Large intestine (tissue), 3 donors: Measurements from ENCODE around the gene LAMA5. TPM values are rescaled to one million over a fixed set of nuclear protein-coding genes. Genes with fewer than 3 reads are reported as not detected.

Experiments used
- DNase-seq, 2 donors: peaks; one replicate each; pipeline versions ENCODE4 v3.0.0 to v3.0.0-alpha.2; 2013
- H3K27ac ChIP-seq: one replicate; pipeline ENCODE4 v1.5.1; 2013; ENCODE audit warnings: low read length
- H3K27me3 ChIP-seq: 2 replicates; pipeline ENCODE4 v1.6.1; 2013; ENCODE audit warnings: low read length; ENCODE audit not compliant: control insufficient read depth, insufficient read depth
- H3K36me3 ChIP-seq: 2 replicates; pipeline ENCODE4 v1.6.1; 2013; ENCODE audit warnings: low read length; ENCODE audit not compliant: control insufficient read depth, insufficient read depth
- H3K4me1 ChIP-seq: one replicate; pipeline ENCODE4 v1.6.1; 2013; ENCODE audit warnings: low read length; ENCODE audit not compliant: control insufficient read depth, insufficient read depth
- H3K4me3 ChIP-seq: one replicate; pipeline ENCODE4 v1.5.1; 2013; ENCODE audit warnings: low read length
- H3K9me3 ChIP-seq: one replicate; pipeline ENCODE4 v1.6.1; 2013; ENCODE audit warnings: mild to moderate bottlenecking, low read depth, low read length, moderate library complexity; ENCODE audit not compliant: control insufficient read depth
- WGBS: methylation state at CpG from one replicate; pipeline ENCODE4 v1.1.5; 2013; ENCODE audit warnings: low lambda C conversion rate; ENCODE audit not compliant: insufficient coverage; 5-methylcytosine and 5-hydroxymethylcytosine counted together
- polyA plus RNA-seq: library from polyadenylated mRNA; unstranded; fragments of 120-200 nt; gene quantifications from one replicate; pipeline ENCODE4 v1.2.1, GENCODE V29; 2013

The LAMA5 gene
- polyA plus RNA-seq, 1 donor: 92.1 TPM

DNA sequence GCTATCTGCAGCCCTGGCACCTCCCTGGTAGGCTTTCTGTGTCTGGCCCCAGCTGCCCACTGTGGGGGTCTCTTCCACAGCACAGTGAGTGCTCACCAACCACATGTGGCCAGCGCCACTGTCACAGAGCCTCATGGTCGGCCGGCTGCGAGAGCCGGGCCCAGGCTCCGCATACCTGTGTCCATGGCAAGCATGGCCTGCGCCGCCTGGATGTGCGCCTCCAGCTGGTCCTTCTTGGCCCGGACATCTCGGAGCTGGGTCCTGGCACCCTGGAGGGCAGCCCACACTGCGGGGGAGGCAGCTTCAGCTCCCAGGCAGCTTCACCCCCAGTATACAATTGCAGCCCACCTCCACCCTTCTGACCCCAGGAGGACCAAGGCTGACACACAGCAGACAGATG lies 51.3 kb downstream of the LAMA5 start:
- no peak overlapping the region for H3K4me3 ChIP-seq
- DNase-seq: no peak
- peaks cover 3% of the 10 kb centered on the region for H3K9me3 ChIP-seq
- no peak overlapping the region for H3K27ac ChIP-seq
- no CpG with 5 or more reads among the region's 12 CpGs for WGBS
- no peaks in the 10 kb centered on the region for H3K4me1 ChIP-seq
- H3K27me3 ChIP-seq: no peaks in the 10 kb centered on the region
- H3K36me3 ChIP-seq: peaks cover 59% of the 10 kb centered on the region

DNA sequence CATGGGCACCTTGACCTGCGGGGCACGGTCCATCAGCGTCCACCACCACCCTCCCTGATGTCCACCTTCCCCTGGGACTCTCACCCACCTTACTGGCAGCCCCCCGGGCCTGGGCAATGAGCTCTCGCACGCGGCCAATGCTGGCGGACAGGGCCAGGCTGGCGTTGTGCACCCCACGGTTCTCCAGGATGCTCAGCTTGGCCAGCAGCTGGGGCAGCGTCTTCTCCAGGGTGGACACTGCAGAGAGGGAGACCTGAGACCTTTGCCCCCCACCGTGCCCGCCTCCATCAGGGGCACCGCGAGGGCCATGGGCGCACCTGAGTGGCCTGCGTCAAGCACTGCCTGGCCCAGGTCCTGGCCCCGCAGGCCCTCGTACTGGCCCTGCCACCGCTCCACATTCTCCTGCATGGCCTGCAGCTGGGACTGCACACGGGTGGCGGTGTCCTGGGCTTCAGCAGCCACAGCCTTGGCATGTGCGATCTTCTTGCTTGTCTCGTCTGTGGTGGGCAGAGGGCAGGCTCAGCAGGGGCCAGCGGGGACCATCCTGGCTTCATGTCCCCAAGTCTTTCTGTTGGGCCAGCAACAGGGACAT lies 52.3 kb downstream of the LAMA5 start:
- H3K36me3 ChIP-seq: peaks cover 62% of the 10 kb centered on the region
- WGBS: no CpG with 5 or more reads among the region's 25 CpGs

DNA sequence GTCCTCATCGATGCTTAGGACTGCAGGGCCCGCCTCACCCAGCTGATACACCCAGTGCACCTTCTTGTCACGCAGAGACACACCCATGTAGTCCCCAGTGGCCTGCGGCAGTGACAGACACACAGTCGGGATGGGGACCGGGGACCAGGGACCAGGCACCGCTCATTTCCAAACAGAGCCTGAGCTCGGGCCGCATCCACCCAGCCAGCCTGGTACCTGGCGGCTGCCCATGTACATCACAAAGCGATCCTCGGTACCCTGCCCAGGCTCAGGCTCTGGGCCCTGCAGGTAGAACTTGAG lies 52.8 kb downstream of the LAMA5 start:
- Histone ChIP-seq H3K27me3 (no peaks in the 10 kb centered on the region), H3K36me3 (peaks cover 62% of the 10 kb centered on the region), H3K27ac (no peak overlapping the region), H3K9me3 (peaks cover 3% of the 10 kb centered on the region), H3K4me1 (no peaks in the 10 kb centered on the region), H3K4me3 (no peak overlapping the region)
- no peak for DNase-seq
- no CpG with 5 or more reads among the region's 12 CpGs for WGBS

More for the DNA sequence above, 52.3 kb downstream of the LAMA5 start:
- Histone ChIP-seq H3K4me3 (no peak overlapping the region), H3K27ac (no peak overlapping the region), H3K4me1 (no peaks in the 10 kb centered on the region), H3K27me3 (no peaks in the 10 kb centered on the region), H3K9me3 (peaks cover 3% of the 10 kb centered on the region)
- no peak for DNase-seq

DNA sequence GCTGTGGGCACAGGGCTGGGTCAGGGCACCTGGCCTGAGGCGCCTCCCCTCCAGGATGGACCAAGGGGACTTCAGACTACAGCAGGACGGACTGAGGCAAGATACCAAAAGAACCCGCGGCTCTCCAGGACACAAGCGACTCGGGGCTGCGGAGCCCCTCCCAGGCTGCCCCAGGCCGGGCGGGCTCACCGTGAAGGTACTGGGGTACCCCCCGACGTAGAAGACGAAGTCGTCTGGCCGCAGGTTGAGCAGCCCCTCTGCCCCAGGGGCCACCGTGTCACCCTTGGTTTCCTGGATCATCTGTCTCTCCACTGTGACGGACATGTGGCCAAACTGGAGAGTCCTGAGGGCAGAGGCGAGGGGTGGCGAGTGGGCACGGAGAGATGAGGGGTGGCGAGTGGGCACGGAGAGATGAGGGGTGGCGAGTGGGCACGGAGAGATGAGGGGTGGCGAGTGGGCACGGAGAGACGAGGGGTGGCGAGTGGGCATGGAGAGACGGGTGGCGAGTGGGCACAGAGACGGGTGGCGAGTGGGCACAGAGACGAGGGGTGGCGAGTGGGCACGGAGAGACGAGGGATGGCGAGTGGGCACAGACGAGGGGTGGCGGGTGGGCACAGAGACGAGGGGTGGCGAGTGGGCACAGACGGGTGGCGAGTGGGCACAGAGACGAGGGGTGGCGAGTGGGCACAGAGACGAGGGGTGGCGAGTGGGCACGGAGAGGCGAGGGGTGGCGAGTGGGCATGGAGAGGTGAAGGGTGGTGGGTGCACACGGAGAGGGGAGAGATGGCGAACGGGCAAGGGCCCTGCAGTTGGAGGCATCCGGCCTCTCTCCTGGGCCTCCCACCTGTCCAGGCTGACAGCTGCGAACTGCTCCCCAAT lies 53.4 kb downstream of the LAMA5 start:
- WGBS: no CpG with 5 or more reads among the region's 55 CpGs
- Histone ChIP-seq H3K4me3 (no peak overlapping the region), H3K27me3 (no peaks in the 10 kb centered on the region), H3K36me3 (peaks cover 62% of the 10 kb centered on the region), H3K27ac (no peak overlapping the region), H3K9me3 (peaks cover 3% of the 10 kb centered on the region), H3K4me1 (no peaks in the 10 kb centered on the region)
- no peak for DNase-seq

DNA sequence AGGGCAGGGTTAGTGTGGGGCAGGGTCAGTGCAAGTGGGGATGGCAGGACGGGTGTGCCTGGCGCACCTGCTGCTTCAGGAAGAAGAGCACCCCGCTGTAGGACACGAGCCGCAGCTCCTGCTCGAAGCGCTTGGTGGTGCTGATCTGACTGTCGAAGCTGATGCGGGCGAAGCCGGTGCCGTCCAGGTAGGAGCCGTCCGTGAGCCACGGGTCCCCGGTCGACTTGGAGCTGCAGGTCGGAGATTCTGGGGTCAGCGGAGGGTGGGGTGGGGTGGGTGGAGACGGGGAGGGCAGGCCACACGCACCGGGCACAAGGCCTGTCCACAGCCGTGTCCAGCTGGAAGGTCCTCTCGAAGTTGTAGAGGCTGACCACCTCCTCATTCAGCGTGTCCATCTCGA lies 54.1 kb downstream of the LAMA5 start:
- no CpG with 5 or more reads among the region's 26 CpGs for WGBS
- no peaks in the 10 kb centered on the region for H3K4me1 ChIP-seq
- no peaks in the 10 kb centered on the region for H3K27me3 ChIP-seq
- H3K27ac ChIP-seq: no peak overlapping the region
- DNase-seq: no peak
- H3K36me3 ChIP-seq: peaks cover 68% of the 10 kb centered on the region
- H3K9me3 ChIP-seq: no peaks in the 10 kb centered on the region
- no peak overlapping the region for H3K4me3 ChIP-seq

DNA sequence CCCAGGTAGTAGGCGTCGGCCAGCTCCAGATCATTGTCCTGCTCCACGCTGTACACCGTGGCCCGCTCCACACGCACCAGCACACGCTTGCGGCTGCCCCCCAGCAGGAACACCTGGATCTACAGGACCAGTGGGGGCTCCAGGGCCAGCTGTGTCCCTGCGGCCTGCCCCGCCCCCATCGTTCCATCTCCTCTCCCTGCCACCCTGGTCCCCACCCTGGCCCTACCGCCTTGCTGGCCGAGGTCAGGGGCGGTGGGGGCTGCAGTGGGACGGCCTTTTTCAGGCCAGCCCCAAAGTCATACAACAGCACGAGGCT lies 54.5 kb downstream of the LAMA5 start:
- no peaks in the 10 kb centered on the region for H3K9me3 ChIP-seq
- H3K4me1 ChIP-seq: no peaks in the 10 kb centered on the region
- H3K27me3 ChIP-seq: no peaks in the 10 kb centered on the region
- H3K36me3 ChIP-seq: peaks cover 72% of the 10 kb centered on the region
- no CpG with 5 or more reads among the region's 16 CpGs for WGBS
- DNase-seq: no peak
- H3K4me3 ChIP-seq: no peak overlapping the region
- no peak overlapping the region for H3K27ac ChIP-seq

DNA sequence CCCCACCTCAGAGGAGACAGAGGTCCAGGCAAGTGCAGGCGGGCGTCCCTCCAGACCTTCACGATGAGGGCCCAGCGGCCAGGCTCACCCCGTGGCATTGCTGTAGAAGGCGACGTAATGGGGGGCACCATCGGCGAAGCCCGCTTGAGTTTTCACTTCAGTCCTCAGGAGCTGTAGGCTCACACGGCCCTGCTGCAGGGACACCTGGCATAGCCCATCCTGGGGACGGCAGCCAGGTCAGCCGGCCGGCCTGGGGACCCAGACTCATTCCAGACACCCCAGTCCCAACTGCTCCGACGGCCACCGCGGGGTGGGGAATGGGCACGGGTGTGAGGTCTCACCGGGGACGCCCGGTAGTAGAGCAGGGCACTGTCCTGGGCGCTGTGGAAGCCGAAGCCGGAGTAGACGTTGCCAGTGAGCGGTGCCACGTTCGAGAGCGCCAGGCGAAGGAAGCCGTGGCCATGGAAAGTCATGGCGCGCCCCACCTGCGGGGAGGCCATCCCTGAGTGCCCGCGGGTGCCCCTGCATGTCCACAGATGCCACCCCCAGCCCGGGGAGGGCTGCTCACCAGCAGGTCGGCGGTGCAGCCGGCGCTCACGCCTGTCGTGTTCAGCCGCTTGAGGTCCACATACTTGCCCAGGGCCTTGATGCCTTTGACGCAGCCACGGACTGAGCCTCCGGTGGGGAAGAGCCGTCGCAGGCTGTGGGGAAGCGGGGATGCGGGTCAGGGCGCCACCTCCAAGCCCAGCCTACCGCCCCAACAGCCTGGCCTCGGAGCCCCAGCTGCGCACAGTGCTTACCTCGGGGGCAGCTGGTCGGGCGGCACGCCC lies 55.1 kb downstream of the LAMA5 start:
- WGBS: no CpG with 5 or more reads among the region's 60 CpGs
- Histone ChIP-seq H3K9me3 (no peaks in the 10 kb centered on the region), H3K36me3 (peaks cover 72% of the 10 kb centered on the region), H3K27ac (no peak overlapping the region), H3K4me3 (no peak overlapping the region), H3K4me1 (no peaks in the 10 kb centered on the region), H3K27me3 (no peaks in the 10 kb centered on the region)
- no peak for DNase-seq

DNA sequence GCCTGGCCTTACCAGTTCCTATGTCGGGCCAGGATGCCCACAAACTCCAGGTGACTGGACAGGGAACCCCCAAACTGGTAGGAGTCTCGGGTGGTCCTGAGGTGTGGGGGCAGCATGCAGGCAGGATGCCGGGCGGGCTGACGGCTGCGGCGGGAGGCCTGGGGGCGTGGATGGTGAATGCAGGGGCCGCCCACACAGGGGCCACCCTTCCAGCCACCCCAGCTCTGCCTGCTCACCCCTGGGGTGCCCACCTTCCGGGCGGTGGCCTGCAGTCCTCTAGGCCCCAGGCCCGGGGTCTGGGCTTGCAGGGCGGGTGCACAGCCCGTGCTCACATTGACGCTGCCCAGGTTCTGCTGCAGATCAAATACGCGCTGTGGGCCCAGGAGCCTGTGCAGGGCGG lies 56.0 kb downstream of the LAMA5 start:
- Histone ChIP-seq H3K27me3 (no peaks in the 10 kb centered on the region), H3K4me3 (no peak overlapping the region), H3K27ac (no peak overlapping the region), H3K4me1 (no peaks in the 10 kb centered on the region), H3K9me3 (no peaks in the 10 kb centered on the region), H3K36me3 (peaks cover 75% of the 10 kb centered on the region)
- no peak for DNase-seq
- WGBS: no CpG with 5 or more reads among the region's 18 CpGs

DNA sequence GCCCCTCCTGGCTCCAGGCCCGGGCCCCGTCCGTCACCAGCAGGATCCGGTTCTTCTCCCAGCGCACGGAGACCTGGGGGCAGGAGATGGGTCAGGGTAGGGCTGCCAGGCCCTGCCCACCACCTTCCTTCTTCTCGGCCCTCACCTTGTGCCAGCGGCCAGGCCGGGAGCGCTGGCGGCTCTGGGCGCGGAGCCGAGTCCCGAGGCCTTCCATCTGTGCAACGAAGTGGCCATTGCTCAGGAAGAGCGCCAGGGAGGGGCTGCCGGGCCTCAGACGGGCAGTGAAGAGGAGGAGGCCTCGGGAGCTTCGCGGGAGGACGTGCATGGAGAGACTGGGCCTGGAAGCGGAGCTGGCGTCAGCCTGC lies 56.4 kb downstream of the LAMA5 start:
- Histone ChIP-seq H3K27me3 (no peaks in the 10 kb centered on the region), H3K9me3 (no peaks in the 10 kb centered on the region), H3K4me1 (no peaks in the 10 kb centered on the region), H3K27ac (no peak overlapping the region), H3K36me3 (peaks cover 75% of the 10 kb centered on the region), H3K4me3 (no peak overlapping the region)
- DNase-seq: no peak
- no CpG with 5 or more reads among the region's 25 CpGs for WGBS

DNA sequence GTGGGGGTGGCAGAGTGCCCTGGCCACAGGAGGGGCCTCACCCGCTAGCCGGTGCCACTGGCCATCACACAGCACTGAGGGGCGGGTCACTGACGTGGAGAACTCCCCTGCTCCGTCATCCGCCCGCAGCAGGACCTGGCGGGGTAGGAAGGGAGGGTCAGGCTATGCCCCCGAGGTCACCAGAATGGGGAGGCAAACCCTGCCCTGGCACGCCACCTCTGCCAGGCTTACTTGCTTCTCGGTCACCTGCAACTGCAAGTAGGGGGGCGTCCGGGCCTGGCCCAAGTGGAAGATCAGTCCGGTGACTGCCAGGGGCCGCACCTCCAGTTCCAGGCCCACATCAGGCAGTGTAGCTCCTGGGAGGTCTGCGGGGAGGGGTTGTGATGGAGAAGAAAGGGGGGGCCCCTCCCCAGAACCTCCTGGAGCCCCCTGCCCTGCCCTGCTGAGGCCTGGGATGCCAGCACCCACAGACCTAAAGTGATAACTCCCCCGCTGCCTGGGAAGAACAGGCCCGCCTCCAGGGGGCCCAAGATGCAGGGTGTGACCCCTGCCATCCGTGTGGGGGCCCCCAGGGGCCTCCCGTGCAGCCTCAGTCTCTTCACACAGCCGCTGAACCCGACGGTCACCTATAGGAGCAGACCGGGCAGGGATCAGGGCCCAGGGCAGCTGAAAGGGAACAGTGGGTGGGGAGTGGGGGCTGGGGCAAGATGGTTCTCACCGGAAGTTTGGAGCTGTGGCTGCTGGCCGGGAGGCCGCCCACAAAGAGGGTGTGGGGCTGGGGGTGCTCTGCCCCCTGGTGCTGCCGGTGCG lies 57.0 kb downstream of the LAMA5 start:
- Histone ChIP-seq H3K36me3 (peaks cover 75% of the 10 kb centered on the region), H3K27me3 (no peaks in the 10 kb centered on the region), H3K4me1 (peaks cover 4% of the 10 kb centered on the region), H3K4me3 (no peak overlapping the region), H3K27ac (no peak overlapping the region), H3K9me3 (no peaks in the 10 kb centered on the region)
- WGBS: no CpG with 5 or more reads among the region's 29 CpGs
- no peak for DNase-seq
